ENCODE measurements around the gene BORCS5.
A peak's percentile ranks its signal among the peaks of the same experiment; 100 is the strongest.

GRCh38 chr12:12376646-12377448, 20.0 kb downstream of the BORCS5 start:
- TF ChIP-seq CTCF (IDR thresholded peaks at IDR 0.05; ENCODE audit: insufficient read depth, low read length, poor library complexity, severe bottlenecking) (peak; percentile 16), EZH2phosphoT487 (conservative IDR thresholded peaks at IDR 0.05; ENCODE audit: low read length) (no peak)
